HEK293 (cell line): ENCODE results near the gene SUPT3H.

Source experiments
- CTCF ChIA-PET: fragments of 350-600 bp; formaldehyde crosslinking; extraction: SDS; loops from one replicate; lab custom pipeline; 2021; ENCODE audit warnings: antibody characterized with exemption; lab: Yijun Ruan, JAX
- POLR2A ChIA-PET: fragments of 300-600 bp; formaldehyde crosslinking; extraction: SDS; loops from one replicate; lab custom pipeline; 2020; ENCODE audit warnings: antibody characterized with exemption, inconsistent platforms; lab: Yijun Ruan, JAX
- H3K27ac ChIP-seq: fragments of 200-500 bp; sonication (Bioruptor generic); 2 replicates; pipeline ENCODE4 v1.5.1; 2014; ENCODE audit warnings: low read depth, low read length, control low read depth, inconsistent platforms; ENCODE audit errors: extremely low read depth
- H3K36me3 ChIP-seq, 2 experiments: fragments of 200-500 bp in 1 of 2; sonication (Bioruptor generic) in 1 of 2; 1 replicate in 1 of 2; 2 replicates in 1 of 2; pipeline ENCODE4 v1.5.1; 2014 to 2017; ENCODE audit warnings: inconsistent platforms in 2 of 2, low read length in 2 of 2; ENCODE audit not compliant: control insufficient read depth in 2 of 2, insufficient read depth in 1 of 2
- H3K4me1 ChIP-seq: fragments of 200-500 bp; sonication (Bioruptor generic); 2 replicates; pipeline ENCODE4 v1.5.1; 2014; ENCODE audit warnings: mild to moderate bottlenecking, low read length, inconsistent platforms; ENCODE audit not compliant: control insufficient read depth, insufficient read depth
- H3K4me3 ChIP-seq: 2 replicates; pipeline ENCODE4 v1.5.1; 2011; ENCODE audit warnings: low read depth, mild to moderate bottlenecking, control low read depth, low read length, moderate library complexity
- H3K9me3 ChIP-seq: fragments of 200-500 bp; sonication (Bioruptor generic); 2 replicates; pipeline ENCODE4 v1.5.1; 2014; ENCODE audit warnings: low read depth, low read length, inconsistent platforms; ENCODE audit not compliant: control insufficient read depth, insufficient read depth
- GLI4 ChIP-seq: fragments of 450-650 bp; formaldehyde crosslinking; IDR thresholded peaks from 2 replicates; pipeline ENCODE4 v1.5.1; 2016; ENCODE audit warnings: missing biosample characterization, missing genetic modification characterization
- KLF8 ChIP-seq: fragments of 450-650 bp; formaldehyde crosslinking; IDR thresholded peaks from 2 replicates; pipeline ENCODE4 v1.5.1; 2016; ENCODE audit warnings: missing biosample characterization, missing genetic modification characterization
- RBAK ChIP-seq: fragments of 450-650 bp; formaldehyde crosslinking; IDR thresholded peaks from 2 replicates; pipeline ENCODE4 v1.5.1; 2016; ENCODE audit warnings: missing biosample characterization, missing genetic modification characterization
- SALL2 ChIP-seq: fragments of 450-650 bp; formaldehyde crosslinking; IDR thresholded peaks from 2 replicates; pipeline ENCODE4 v1.5.0; 2017; ENCODE audit warnings: missing biosample characterization, mild to moderate bottlenecking, missing genetic modification characterization, borderline replicate concordance
- WT1 ChIP-seq: fragments of 450-650 bp; formaldehyde crosslinking; IDR thresholded peaks from 2 replicates; pipeline ENCODE4 v1.5.1; 2016; ENCODE audit warnings: missing biosample characterization, missing genetic modification characterization
- YY1 ChIP-seq: fragments of 450-650 bp; formaldehyde crosslinking; IDR thresholded peaks from 2 replicates; pipeline ENCODE4 v1.5.1; 2018; ENCODE audit warnings: missing biosample characterization, missing genetic modification characterization
- ZIC2 ChIP-seq: fragments of 450-650 bp; formaldehyde crosslinking; IDR thresholded peaks from 2 replicates; pipeline ENCODE4 v1.5.1; 2016; ENCODE audit warnings: missing biosample characterization, missing genetic modification characterization
- ZNF292 ChIP-seq: fragments of 450-650 bp; formaldehyde crosslinking; IDR thresholded peaks from 2 replicates; pipeline ENCODE4 v1.5.1; 2016; ENCODE audit warnings: low read depth, missing biosample characterization, missing genetic modification characterization, borderline replicate concordance
- ZNF311 ChIP-seq: fragments of 450-650 bp; formaldehyde crosslinking; IDR thresholded peaks from 2 replicates; pipeline ENCODE4 v1.5.1; 2017; ENCODE audit warnings: missing biosample characterization, missing genetic modification characterization, borderline replicate concordance
- ZNF324 ChIP-seq: fragments of 450-650 bp; formaldehyde crosslinking; IDR thresholded peaks from 2 replicates; pipeline ENCODE4 v1.5.1; 2016; ENCODE audit warnings: missing biosample characterization, missing genetic modification characterization
- ZNF366 ChIP-seq: fragments of 450-650 bp; formaldehyde crosslinking; conservative IDR thresholded peaks from 2 replicates; pipeline ENCODE4 v1.5.1; 2016; ENCODE audit warnings: missing biosample characterization, missing genetic modification characterization
- ZNF416 ChIP-seq: fragments of 450-650 bp; formaldehyde crosslinking; IDR thresholded peaks from 2 replicates; pipeline ENCODE4 v1.5.1; 2016; ENCODE audit warnings: missing biosample characterization, missing genetic modification characterization
- ZNF548 ChIP-seq: fragments of 450-650 bp; formaldehyde crosslinking; IDR thresholded peaks from 2 replicates; pipeline ENCODE4 v1.5.1; 2016; ENCODE audit warnings: missing biosample characterization, missing genetic modification characterization
- ZNF610 ChIP-seq: fragments of 450-650 bp; formaldehyde crosslinking; IDR thresholded peaks from 2 replicates; pipeline ENCODE4 v1.5.1; 2016; ENCODE audit warnings: missing biosample characterization, missing genetic modification characterization, borderline replicate concordance
- ZNF654 ChIP-seq: fragments of 450-650 bp; formaldehyde crosslinking; IDR thresholded peaks from 2 replicates; pipeline ENCODE4 v1.5.1; 2016; ENCODE audit warnings: low read depth, missing biosample characterization, missing genetic modification characterization
- ZNF660 ChIP-seq: fragments of 450-650 bp; IDR thresholded peaks from 2 replicates; pipeline ENCODE4 v1.5.1; 2018; ENCODE audit warnings: missing biosample characterization, mild to moderate bottlenecking, missing genetic modification characterization
- ZSCAN23 ChIP-seq: fragments of 450-650 bp; formaldehyde crosslinking; IDR thresholded peaks from 2 replicates; pipeline ENCODE4 v1.5.1; 2016; ENCODE audit warnings: missing biosample characterization, missing genetic modification characterization
- TF ChIP-seq, protein P1 (sequence below): fragments of 450-650 bp; formaldehyde crosslinking; IDR thresholded peaks from 2 replicates; pipeline ENCODE4 v1.5.1; 2017; ENCODE audit warnings: missing biosample characterization, missing genetic modification characterization
- TF ChIP-seq, protein P2 (sequence below): fragments of 450-650 bp; formaldehyde crosslinking; IDR thresholded peaks from 2 replicates; pipeline ENCODE4 v1.5.1; 2017; ENCODE audit warnings: missing biosample characterization, missing genetic modification characterization
- TF ChIP-seq, protein P3 (sequence below): fragments of 450-650 bp; formaldehyde crosslinking; IDR thresholded peaks from 2 replicates; pipeline ENCODE4 v1.5.1; 2016; ENCODE audit warnings: missing biosample characterization, missing genetic modification characterization
- TF ChIP-seq, protein P4 (sequence below): fragments of 450-650 bp; formaldehyde crosslinking; IDR thresholded peaks from 2 replicates; pipeline ENCODE4 v1.5.1; 2016; ENCODE audit warnings: missing biosample characterization, missing genetic modification characterization
- TF ChIP-seq, protein P5 (sequence below): fragments of 450-650 bp; IDR thresholded peaks from 2 replicates; pipeline ENCODE4 v1.5.1; 2018; ENCODE audit warnings: missing biosample characterization, mild to moderate bottlenecking, missing genetic modification characterization
- TF ChIP-seq, protein P6 (sequence below): fragments of 450-650 bp; formaldehyde crosslinking; IDR thresholded peaks from 2 replicates; pipeline ENCODE4 v1.5.1; 2016; ENCODE audit warnings: missing biosample characterization, missing genetic modification characterization

SUPT3H gene

DNA sequence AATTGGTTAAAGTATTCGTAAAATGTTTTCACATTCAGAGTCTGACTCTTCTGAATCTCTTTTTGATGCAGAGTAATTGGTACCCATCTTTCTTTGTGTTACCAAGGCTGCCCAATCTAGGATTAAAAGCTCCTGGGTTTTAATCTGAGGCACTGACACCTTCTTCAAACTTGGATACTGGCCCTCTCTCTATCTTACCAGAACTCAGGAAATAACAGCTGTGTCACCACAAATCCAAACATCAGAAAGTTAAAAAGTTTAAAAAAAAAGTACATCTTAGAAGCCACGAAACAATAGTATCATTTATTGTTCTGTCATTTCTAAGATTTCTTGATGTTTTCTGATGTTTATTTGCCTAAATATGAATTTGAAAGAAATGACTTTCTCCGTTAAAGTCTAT is 305.1 kb downstream of the SUPT3H start (continued):
- TF ChIP-seq, protein P1, sequence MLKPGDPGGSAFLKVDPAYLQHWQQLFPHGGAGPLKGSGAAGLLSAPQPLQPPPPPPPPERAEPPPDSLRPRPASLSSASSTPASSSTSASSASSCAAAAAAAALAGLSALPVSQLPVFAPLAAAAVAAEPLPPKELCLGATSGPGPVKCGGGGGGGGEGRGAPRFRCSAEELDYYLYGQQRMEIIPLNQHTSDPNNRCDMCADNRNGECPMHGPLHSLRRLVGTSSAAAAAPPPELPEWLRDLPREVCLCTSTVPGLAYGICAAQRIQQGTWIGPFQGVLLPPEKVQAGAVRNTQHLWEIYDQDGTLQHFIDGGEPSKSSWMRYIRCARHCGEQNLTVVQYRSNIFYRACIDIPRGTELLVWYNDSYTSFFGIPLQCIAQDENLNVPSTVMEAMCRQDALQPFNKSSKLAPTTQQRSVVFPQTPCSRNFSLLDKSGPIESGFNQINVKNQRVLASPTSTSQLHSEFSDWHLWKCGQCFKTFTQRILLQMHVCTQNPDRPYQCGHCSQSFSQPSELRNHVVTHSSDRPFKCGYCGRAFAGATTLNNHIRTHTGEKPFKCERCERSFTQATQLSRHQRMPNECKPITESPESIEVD (tag by site-specific recombination), result no peak
- TF ChIP-seq, protein P2, sequence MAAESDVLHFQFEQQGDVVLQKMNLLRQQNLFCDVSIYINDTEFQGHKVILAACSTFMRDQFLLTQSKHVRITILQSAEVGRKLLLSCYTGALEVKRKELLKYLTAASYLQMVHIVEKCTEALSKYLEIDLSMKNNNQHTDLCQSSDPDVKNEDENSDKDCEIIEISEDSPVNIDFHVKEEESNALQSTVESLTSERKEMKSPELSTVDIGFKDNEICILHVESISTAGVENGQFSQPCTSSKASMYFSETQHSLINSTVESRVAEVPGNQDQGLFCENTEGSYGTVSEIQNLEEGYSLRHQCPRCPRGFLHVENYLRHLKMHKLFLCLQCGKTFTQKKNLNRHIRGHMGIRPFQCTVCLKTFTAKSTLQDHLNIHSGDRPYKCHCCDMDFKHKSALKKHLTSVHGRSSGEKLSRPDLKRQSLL (tag by site-specific recombination), result no peak
- no peak for TF ChIP-seq ZNF654 (tag by site-specific recombination)
- TF ChIP-seq WT1 (tag by site-specific recombination), result no peak
- no peak for TF ChIP-seq ZIC2

DNA sequence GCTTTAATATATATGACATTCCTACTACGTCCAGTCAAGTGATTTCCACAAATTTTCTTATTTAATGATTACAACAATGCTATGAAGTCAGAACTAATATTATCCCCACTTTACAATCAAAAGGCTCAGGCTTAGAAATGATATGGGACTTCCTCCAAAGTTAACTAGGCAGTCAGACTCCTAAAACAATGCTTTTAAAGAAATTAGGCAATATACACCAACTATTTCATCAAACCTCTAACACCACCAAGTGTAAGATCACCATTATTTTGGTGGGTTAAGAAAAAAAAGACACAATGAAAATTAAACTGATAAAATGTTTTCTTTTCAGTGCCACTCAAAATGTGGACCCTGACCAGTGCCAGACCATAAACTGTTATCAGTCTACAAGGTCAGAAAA is 305.7 kb downstream of the SUPT3H start:
- H3K36me3 ChIP-seq, result no peaks in the 10 kb centered on the region
- H3K9me3 ChIP-seq, result no peaks in the 10 kb centered on the region
- CTCF ChIA-PET, result no interaction called here
- POLR2A ChIA-PET, result no interaction called here
- no peak overlapping the region for H3K27ac ChIP-seq
- H3K4me3 ChIP-seq, result no peak overlapping the region
- H3K4me1 ChIP-seq, result no peaks in the 10 kb centered on the region
- TF ChIP-seq KLF8 (tag by site-specific recombination) (no peak), ZNF660 (tag by site-specific recombination) (no peak), ZNF548 (tag by site-specific recombination) (no peak), SALL2 (tag by site-specific recombination) (no peak), ZNF324 (tag by site-specific recombination) (no peak), ZSCAN23 (tag by site-specific recombination) (no peak), ZNF292 (no peak)
- TF ChIP-seq, protein P3, sequence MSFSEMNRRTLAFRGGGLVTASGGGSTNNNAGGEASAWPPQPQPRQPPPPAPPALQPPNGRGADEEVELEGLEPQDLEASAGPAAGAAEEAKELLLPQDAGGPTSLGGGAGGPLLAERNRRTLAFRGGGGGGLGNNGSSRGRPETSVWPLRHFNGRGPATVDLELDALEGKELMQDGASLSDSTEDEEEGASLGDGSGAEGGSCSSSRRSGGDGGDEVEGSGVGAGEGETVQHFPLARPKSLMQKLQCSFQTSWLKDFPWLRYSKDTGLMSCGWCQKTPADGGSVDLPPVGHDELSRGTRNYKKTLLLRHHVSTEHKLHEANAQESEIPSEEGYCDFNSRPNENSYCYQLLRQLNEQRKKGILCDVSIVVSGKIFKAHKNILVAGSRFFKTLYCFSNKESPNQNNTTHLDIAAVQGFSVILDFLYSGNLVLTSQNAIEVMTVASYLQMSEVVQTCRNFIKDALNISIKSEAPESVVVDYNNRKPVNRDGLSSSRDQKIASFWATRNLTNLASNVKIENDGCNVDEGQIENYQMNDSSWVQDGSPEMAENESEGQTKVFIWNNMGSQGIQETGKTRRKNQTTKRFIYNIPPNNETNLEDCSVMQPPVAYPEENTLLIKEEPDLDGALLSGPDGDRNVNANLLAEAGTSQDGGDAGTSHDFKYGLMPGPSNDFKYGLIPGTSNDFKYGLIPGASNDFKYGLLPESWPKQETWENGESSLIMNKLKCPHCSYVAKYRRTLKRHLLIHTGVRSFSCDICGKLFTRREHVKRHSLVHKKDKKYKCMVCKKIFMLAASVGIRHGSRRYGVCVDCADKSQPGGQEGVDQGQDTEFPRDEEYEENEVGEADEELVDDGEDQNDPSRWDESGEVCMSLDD (tag by site-specific recombination), result no peak
- TF ChIP-seq, protein P4, sequence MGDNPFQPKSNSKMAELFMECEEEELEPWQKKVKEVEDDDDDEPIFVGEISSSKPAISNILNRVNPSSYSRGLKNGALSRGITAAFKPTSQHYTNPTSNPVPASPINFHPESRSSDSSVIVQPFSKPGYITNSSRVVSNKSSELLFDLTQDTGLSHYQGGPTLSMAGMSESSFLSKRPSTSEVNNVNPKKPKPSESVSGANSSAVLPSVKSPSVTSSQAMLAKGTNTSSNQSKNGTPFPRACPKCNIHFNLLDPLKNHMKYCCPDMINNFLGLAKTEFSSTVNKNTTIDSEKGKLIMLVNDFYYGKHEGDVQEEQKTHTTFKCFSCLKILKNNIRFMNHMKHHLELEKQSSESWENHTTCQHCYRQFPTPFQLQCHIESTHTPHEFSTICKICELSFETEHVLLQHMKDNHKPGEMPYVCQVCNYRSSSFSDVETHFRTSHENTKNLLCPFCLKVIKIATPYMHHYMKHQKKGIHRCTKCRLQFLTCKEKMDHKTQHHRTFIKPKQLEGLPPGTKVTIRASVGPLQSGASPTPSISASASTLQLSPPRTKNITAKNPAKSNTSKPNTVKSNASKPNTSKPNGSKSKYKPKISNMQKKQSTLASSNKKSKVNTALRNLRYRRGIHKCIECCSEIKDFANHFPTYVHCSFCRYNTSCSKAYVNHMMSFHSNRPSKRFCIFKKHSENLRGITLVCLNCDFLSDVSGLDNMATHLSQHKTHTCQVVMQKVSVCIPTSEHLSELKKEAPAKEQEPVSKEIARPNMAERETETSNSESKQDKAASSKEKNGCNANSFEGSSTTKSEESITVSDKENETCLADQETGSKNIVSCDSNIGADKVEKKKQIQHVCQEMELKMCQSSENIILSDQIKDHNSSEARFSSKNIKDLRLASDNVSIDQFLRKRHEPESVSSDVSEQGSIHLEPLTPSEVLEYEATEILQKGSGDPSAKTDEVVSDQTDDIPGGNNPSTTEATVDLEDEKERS, result no peak
- TF ChIP-seq, all 188 proteins: peak for 0

DNA sequence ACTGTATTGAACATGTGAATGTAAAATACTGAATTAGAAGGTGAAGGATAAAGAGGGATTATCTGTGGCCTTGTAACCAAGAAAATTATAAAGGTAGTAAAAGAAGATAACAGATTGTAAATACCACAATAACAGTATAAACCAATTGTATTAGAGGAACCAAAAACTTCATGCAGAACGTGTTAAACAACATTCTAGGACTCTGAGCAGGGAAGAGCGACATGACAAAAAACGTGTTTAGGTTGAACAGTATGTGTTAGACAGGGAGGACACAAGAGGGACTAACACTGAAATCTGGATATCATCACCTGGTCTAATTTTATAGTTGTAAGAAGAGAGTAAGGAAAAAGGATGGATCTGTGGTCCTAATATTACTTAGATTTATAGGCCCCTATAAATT is 308.6 kb downstream of the SUPT3H start:
- Histone ChIP-seq H3K4me1 (no peaks in the 10 kb centered on the region), H3K4me3 (no peak overlapping the region), H3K36me3 (no peaks in the 10 kb centered on the region), H3K9me3 (no peaks in the 10 kb centered on the region), H3K27ac (no peak overlapping the region)
- TF ChIP-seq ZNF416 (tag by site-specific recombination), result no peak
- TF ChIP-seq GLI4 (tag by site-specific recombination), result no peak
- TF ChIP-seq, protein P5, sequence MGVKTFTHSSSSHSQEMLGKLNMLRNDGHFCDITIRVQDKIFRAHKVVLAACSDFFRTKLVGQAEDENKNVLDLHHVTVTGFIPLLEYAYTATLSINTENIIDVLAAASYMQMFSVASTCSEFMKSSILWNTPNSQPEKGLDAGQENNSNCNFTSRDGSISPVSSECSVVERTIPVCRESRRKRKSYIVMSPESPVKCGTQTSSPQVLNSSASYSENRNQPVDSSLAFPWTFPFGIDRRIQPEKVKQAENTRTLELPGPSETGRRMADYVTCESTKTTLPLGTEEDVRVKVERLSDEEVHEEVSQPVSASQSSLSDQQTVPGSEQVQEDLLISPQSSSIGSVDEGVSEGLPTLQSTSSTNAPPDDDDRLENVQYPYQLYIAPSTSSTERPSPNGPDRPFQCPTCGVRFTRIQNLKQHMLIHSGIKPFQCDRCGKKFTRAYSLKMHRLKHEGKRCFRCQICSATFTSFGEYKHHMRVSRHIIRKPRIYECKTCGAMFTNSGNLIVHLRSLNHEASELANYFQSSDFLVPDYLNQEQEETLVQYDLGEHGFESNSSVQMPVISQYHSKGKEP, result no peak
- TF ChIP-seq ZNF610 (tag by site-specific recombination), result no peak
- TF ChIP-seq ZNF311, result no peak
- TF ChIP-seq ZNF660 (tag by site-specific recombination), result no peak
- TF ChIP-seq, protein P6, sequence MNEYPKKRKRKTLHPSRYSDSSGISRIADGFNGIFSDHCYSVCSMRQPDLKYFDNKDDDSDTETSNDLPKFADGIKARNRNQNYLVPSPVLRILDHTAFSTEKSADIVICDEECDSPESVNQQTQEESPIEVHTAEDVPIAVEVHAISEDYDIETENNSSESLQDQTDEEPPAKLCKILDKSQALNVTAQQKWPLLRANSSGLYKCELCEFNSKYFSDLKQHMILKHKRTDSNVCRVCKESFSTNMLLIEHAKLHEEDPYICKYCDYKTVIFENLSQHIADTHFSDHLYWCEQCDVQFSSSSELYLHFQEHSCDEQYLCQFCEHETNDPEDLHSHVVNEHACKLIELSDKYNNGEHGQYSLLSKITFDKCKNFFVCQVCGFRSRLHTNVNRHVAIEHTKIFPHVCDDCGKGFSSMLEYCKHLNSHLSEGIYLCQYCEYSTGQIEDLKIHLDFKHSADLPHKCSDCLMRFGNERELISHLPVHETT (tag by site-specific recombination), result no peak
- no peak for TF ChIP-seq YY1 (tag by site-specific recombination)
- no peak for TF ChIP-seq RBAK
- TF ChIP-seq ZNF366, result no peak
- ChIA-PET CTCF (no interaction called here), POLR2A (no interaction called here)
